IPS-15b (cell line): Measurements from ENCODE around the gene STIMATE.

Source experiments
- H3K27me3 ChIP-seq: one replicate; pipeline ENCODE4 v1.6.1; 2013; ENCODE audit warnings: low read length; ENCODE audit not compliant: control insufficient read depth, insufficient read depth
- H3K36me3 ChIP-seq: one replicate; pipeline ENCODE4 v1.6.1; 2013; ENCODE audit warnings: low read length; ENCODE audit not compliant: control insufficient read depth, insufficient read depth
- H3K4me1 ChIP-seq: one replicate; pipeline ENCODE4 v1.6.1; 2013; ENCODE audit warnings: mild to moderate bottlenecking, low read length; ENCODE audit not compliant: control insufficient read depth, insufficient read depth
- H3K4me3 ChIP-seq: one replicate; pipeline ENCODE4 v1.5.1; 2013; ENCODE audit warnings: low read depth, low read length
- H3K9ac ChIP-seq: one replicate; pipeline ENCODE4 v1.6.1; 2013; ENCODE audit warnings: low read depth, mild to moderate bottlenecking, low read length
- H3K9me3 ChIP-seq: one replicate; pipeline ENCODE4 v1.6.1; 2013; ENCODE audit warnings: mild to moderate bottlenecking, low read length; ENCODE audit not compliant: control insufficient read depth, insufficient read depth

STIMATE gene

DNA sequence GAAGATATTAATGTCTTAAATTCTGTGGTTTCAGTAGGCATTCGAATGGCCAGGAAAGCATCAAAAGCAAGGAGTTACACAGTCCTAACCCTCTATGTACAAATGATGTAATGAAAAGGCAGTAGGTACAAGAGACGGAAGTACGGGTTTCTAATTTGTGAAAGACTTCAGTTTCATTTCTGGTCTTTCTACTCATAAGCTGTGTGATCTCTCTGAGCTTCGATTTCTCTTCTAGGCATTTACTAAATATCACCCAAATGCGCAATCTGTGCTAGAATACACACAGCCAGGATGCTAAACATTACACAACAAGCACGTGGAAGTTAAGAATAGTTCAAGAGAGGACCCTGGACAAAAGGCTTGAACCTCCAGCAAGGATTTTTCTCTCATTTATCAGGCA lies 17.9 kb upstream of the STIMATE start:
- no peaks in the 10 kb centered on the region for H3K9me3 ChIP-seq
- no peak overlapping the region for H3K4me3 ChIP-seq
- no peaks in the 10 kb centered on the region for H3K4me1 ChIP-seq
- no peak overlapping the region for H3K9ac ChIP-seq
- no peaks in the 10 kb centered on the region for H3K27me3 ChIP-seq
- H3K36me3 ChIP-seq = no peaks in the 10 kb centered on the region

DNA sequence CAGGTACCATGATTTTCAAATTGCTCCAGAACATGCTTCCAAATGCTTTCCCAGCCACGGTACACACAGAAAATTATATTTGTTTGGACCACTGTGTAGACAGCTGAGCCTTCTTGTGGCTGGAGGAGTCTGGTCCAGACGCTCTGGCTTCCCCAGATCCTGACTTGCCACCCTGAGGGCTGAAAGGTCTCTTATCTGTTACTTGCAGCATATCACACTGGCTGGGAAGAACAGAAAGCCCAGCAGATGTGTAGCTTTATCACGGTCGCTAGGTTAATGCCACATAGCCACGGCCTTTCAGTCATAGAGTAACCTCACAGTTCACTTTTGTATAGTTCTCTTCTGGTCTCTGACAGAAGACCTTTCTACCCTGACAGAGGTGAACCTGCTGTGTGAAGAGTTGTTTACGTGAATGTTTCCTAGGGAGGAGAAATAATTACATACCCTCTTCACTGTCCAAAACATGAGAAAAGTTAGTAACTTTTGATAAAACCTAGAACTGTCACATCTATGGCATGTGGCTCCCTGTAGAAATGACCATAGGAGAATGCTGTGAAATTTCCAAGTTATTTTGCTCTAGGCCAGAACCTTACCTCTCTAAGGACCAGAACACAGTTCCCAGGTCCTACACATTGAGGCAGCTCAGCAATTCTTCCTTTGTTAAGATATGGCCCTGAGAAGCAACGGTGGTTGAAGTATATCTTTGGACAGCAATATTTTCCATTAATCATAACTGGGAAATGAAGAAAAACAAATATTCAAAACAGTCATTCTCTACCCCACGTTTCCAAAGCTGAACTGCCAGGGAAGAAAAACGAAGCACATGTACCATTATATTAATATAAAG lies 15.8 kb upstream of the STIMATE start:
- no peaks in the 10 kb centered on the region for H3K36me3 ChIP-seq
- no peak overlapping the region for H3K4me3 ChIP-seq
- H3K9ac ChIP-seq = no peak overlapping the region
- H3K4me1 ChIP-seq = no peaks in the 10 kb centered on the region
- H3K27me3 ChIP-seq = no peaks in the 10 kb centered on the region
- H3K9me3 ChIP-seq = no peaks in the 10 kb centered on the region

DNA sequence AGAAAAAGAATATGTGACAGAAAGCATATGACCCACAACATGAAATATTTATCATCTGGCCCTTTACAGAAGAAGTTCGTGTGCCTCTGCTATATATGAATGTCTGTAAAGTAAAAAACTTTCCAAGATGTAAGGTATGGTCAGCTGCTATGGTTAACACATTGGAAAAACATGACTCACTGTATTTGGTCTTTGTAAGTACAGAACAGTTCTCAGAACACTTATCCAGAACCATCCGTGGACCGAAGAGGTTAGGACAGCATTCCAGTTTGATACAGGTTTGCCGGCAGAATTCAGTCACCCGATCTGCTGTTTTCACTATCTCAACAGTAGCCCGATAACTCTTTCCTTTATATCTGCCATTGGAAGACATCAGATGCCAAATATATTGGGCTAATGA lies 13.5 kb upstream of the STIMATE start:
- no peak overlapping the region for H3K9ac ChIP-seq
- no peaks in the 10 kb centered on the region for H3K27me3 ChIP-seq
- H3K4me1 ChIP-seq = no peaks in the 10 kb centered on the region
- H3K9me3 ChIP-seq = no peaks in the 10 kb centered on the region
- no peak overlapping the region for H3K4me3 ChIP-seq
- H3K36me3 ChIP-seq = no peaks in the 10 kb centered on the region

DNA sequence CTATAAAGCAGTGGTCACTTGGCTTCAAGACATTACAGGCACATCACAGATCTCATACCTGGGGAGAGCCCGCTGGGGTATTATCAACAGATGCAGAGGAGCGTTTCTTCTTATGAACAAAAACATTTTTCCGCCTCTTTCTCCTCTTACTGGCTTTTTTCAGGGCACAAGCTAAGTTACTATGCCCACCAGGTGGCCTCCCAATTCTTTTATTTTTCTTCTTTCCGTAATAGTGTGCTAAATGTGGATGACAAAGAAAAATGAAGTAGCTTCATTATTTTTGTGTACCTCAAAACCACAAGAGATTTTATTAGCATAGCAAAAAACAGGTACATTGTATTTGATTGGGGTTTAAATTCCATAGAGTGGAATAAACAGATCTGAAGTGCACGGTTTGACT lies 10.1 kb upstream of the STIMATE start:
- H3K9ac ChIP-seq = no peak overlapping the region
- no peaks in the 10 kb centered on the region for H3K4me1 ChIP-seq
- H3K27me3 ChIP-seq = no peaks in the 10 kb centered on the region
- H3K9me3 ChIP-seq = no peaks in the 10 kb centered on the region
- no peak overlapping the region for H3K4me3 ChIP-seq
- H3K36me3 ChIP-seq = no peaks in the 10 kb centered on the region

DNA sequence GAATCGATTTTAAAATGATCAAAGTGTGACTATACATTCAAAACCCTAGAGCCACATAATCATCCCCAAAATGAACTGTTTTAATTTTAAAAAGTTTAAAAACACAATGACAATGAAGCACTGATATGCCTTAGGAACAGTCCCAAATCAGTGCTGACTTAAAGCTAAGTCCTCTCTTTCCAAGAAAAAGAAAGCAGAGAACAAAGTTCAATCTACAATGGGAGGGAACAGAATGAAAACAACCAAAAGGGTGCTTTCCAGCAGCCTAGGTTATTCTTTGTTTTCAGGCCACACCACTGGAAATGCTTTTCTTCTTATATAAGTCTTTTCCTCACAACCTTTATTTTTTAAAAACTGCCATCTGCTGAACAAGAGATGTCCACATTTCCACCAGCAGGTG lies 7.2 kb upstream of the STIMATE start:
- no peaks in the 10 kb centered on the region for H3K36me3 ChIP-seq
- H3K27me3 ChIP-seq = no peaks in the 10 kb centered on the region
- H3K9ac ChIP-seq = no peak overlapping the region
- no peaks in the 10 kb centered on the region for H3K4me1 ChIP-seq
- no peaks in the 10 kb centered on the region for H3K9me3 ChIP-seq
- no peak overlapping the region for H3K4me3 ChIP-seq

DNA sequence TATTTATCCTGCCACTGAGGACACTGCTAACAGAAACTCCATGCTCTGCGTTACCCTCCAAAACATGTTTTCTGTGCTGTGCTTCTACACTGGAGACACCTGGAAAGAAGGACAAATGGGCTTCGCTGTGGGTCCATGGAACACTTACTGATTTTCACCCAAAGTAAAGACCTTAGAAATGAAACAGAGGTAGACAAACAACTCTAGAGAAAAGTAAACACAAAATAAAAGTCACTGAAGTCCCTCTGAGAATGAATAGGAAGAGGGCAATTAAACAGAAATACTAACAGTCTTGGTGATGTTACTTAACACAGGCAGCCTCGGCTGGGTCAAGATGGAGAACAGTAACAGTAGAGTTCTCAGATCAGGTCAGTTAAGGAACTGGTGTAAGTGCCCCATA lies 6.7 kb upstream of the STIMATE start:
- H3K4me3 ChIP-seq = no peak overlapping the region
- no peaks in the 10 kb centered on the region for H3K36me3 ChIP-seq
- no peaks in the 10 kb centered on the region for H3K27me3 ChIP-seq
- H3K9me3 ChIP-seq = no peaks in the 10 kb centered on the region
- no peaks in the 10 kb centered on the region for H3K4me1 ChIP-seq
- no peak overlapping the region for H3K9ac ChIP-seq

DNA sequence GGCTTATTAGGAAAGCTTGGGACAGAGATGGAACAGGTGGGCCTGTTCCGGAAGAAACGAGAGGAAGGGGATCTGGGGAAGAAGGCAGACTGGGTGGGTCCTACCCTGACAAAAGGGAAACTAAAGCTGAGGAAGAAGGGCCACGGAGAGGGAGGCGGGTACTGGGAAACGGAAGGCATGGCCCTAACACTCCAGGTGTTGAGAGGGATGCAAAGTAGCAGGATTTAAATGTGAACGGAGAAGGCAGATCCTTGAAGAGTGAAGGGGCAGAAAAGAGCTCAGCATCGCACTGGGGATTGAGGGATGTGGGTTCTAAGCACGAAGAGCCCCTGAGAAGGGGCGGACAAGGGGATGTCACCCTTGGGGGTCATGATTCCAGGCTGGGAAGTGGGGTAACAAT lies 735 bp downstream of the STIMATE start:
- no peaks in the 10 kb centered on the region for H3K36me3 ChIP-seq
- peaks cover 6% of the 10 kb centered on the region for H3K27me3 ChIP-seq
- H3K9me3 ChIP-seq = no peaks in the 10 kb centered on the region
- peak overlapping the region; percentile 85 for H3K9ac ChIP-seq
- peak overlapping the region; percentile 98 for H3K4me3 ChIP-seq
- H3K4me1 ChIP-seq = peaks cover 5% of the 10 kb centered on the region

DNA sequence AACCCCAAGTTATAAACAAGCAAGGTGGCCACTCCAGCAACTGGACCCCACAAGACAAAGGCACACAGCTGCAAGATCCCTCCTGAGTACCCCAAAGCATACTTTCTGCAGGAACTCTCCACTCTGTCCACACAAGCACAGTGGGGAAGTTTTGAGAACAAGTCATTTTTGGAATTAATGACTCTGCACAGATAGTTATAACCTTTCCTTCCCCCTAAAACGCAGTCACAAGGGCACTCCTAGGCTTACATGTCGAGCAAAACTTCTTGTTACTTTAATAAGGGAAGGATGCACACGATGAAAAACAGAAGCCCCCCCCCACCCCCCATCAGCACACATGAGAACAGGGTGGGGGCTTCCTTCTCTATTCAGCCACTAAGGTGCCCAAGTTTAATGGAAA lies 1.2 kb downstream of the STIMATE start:
- Histone ChIP-seq H3K36me3 (no peaks in the 10 kb centered on the region), H3K9ac (no peak overlapping the region), H3K9me3 (no peaks in the 10 kb centered on the region), H3K4me3 (peak overlapping the region; percentile 98), H3K4me1 (peaks cover 5% of the 10 kb centered on the region), H3K27me3 (peaks cover 6% of the 10 kb centered on the region)

DNA sequence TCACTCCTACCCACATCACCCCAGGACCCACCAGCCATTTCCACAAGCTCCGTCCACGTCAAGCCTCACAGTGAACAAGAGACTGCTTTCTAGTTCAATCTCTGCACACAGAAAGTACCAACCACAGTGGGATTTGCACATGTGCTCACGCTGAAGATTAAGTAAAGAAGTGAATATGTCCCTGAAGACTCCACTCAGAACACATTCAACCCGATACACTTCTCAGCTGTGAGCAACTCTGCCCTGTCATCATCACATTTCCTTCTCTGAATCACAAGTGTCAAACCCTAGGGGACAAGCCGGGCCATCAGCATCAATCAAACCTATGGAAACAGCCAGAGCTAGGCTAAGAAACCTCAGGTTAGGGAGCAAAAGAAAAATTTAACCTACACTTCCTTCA lies 1.9 kb downstream of the STIMATE start:
- no peak overlapping the region for H3K9ac ChIP-seq
- no peaks in the 10 kb centered on the region for H3K9me3 ChIP-seq
- no peaks in the 10 kb centered on the region for H3K36me3 ChIP-seq
- H3K4me1 ChIP-seq = peaks cover 5% of the 10 kb centered on the region
- no peak overlapping the region for H3K4me3 ChIP-seq
- peaks cover 6% of the 10 kb centered on the region for H3K27me3 ChIP-seq

DNA sequence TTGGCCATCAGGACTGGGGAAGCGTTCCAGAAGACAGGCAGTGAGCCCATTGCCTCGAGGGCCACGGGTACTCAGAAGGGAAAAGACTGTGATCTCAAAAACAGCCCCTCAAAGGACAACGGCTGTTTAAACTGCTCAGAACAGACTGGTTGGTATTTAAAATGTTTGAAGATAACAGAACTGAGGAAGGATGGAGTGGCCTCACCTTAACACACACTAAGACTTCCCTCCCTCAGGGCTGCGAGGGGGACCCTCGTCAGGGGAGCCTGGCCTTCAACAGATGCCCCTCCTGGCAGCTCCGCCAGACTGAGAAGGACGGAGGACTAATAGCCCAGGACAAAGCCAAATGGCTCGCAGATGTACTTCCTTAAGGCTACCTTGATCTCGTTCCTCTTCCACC lies 2.6 kb downstream of the STIMATE start:
- no peak overlapping the region for H3K4me3 ChIP-seq
- H3K9ac ChIP-seq = no peak overlapping the region
- H3K36me3 ChIP-seq = no peaks in the 10 kb centered on the region
- peaks cover 6% of the 10 kb centered on the region for H3K27me3 ChIP-seq
- H3K4me1 ChIP-seq = peaks cover 5% of the 10 kb centered on the region
- no peaks in the 10 kb centered on the region for H3K9me3 ChIP-seq

DNA sequence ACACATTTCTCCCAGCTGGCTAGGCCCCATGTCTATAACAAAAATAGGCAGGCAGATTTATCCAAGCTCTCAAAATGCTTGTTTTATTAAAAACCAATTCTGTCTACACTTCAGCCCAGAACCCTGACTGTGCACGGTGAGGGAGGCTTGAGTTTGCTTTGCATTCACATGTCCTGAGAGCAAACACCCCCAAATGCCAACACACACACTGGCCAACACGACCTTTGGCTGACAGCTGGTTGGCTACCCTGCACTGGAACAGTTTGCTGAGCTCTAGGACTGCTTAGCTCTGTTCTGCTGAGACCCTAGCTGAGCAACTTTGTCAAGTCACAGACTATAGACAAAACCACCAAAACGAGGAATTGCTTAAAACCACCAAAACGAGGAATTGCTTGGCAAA lies 3.6 kb downstream of the STIMATE start:
- H3K9me3 ChIP-seq = no peaks in the 10 kb centered on the region
- H3K36me3 ChIP-seq = no peaks in the 10 kb centered on the region
- peaks cover 6% of the 10 kb centered on the region for H3K27me3 ChIP-seq
- H3K4me1 ChIP-seq = peaks cover 5% of the 10 kb centered on the region
- no peak overlapping the region for H3K9ac ChIP-seq
- no peak overlapping the region for H3K4me3 ChIP-seq

DNA sequence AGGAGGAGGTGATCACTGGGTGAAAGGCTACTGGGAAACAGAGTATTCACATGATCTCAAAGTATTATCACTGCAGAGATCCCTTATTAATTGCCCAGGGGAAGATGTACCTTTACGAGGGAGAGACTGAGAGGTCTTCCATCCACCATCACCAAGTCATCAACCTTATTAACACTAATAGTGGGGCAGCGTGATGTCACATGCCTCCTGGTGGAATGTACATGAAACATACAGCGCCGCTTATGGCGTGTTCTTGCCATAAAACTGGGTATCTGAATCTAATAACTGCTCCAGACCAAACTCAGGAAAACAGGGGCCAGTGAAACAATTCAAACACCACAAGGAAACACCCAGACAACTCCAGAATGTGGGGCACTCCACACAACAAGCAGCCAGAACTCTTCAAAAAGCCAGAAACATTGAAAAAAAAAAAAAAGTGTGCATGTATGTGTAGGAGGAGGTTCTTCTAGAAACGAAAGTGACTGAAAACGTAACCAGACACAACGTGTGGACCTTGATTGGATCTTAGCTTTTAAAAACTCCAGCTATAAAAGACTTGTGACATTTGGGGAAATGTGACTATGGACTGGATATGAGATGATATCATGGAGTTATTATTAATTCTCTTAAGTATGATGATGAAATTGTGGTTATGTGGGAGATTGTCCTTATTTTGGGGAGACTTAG lies 4.6 kb downstream of the STIMATE start:
- H3K36me3 ChIP-seq = no peaks in the 10 kb centered on the region
- H3K27me3 ChIP-seq = peaks cover under 1% of the 10 kb centered on the region
- no peak overlapping the region for H3K4me3 ChIP-seq
- no peaks in the 10 kb centered on the region for H3K9me3 ChIP-seq
- no peak overlapping the region for H3K9ac ChIP-seq
- H3K4me1 ChIP-seq = peaks cover 3% of the 10 kb centered on the region
